Right atrium auricular region (tissue), 2 donors: Measurements from ENCODE around the gene CDKAL1. TPM values are rescaled to one million over a fixed set of nuclear protein-coding genes. Genes with fewer than 3 reads are reported as not detected.

Experiments
- DNase-seq: peaks from one replicate; pipeline ENCODE4 v3.0.0-alpha.2; 2019; ENCODE audit warnings: low spot score
- H3K27ac ChIP-seq, 2 donors: fragments of 200-600 bp; sonication (generic); 1 replicate in 1 of 2; 2 replicates in 1 of 2; pipeline ENCODE4 v1.5.1; 2016 to 2019
- H3K27me3 ChIP-seq, 2 donors: fragments of 200-600 bp; sonication (generic); one replicate each; pipeline versions ENCODE4 v1.5.1 to v1.6.0; 2017 to 2019
- H3K36me3 ChIP-seq: fragments of 200-600 bp; sonication (generic); one replicate; pipeline ENCODE4 v1.5.1; 2016
- H3K4me1 ChIP-seq, 2 donors: fragments of 200-600 bp; sonication (generic); one replicate each; pipeline versions ENCODE4 v1.5.1 to v1.6.0; 2017 to 2019
- H3K4me3 ChIP-seq, 2 donors: fragments of 200-600 bp; sonication (generic); 1 replicate in 1 of 2; 2 replicates in 1 of 2; pipeline ENCODE4 v1.5.1; 2017 to 2019; ENCODE audit warnings: mild to moderate bottlenecking in 1 of 2, moderate library complexity in 1 of 2
- H3K9me3 ChIP-seq, 2 donors: fragments of 200-600 bp; sonication (generic); one replicate each; pipeline ENCODE4 v1.5.1; 2019
- total RNA-seq, 2 donors: library from RNA; depleted of rRNA; stranded (reverse); fragments of >200 nt; gene quantifications; one replicate each; pipeline ENCODE4 v1.1.0, GENCODE V29; 2016
- TF ChIP-seq, protein P1 (sequence below), 2 donors: fragments of 200-600 bp; sonication (generic); IDR thresholded peaks; one replicate each; pipeline ENCODE4 v1.5.1; 2019; ENCODE audit warnings: antibody characterized with exemption in 2 of 2

CDKAL1 gene
- total RNA-seq, 2 donors from 2014 or later: 8.8 to 10.5 TPM

DNA sequence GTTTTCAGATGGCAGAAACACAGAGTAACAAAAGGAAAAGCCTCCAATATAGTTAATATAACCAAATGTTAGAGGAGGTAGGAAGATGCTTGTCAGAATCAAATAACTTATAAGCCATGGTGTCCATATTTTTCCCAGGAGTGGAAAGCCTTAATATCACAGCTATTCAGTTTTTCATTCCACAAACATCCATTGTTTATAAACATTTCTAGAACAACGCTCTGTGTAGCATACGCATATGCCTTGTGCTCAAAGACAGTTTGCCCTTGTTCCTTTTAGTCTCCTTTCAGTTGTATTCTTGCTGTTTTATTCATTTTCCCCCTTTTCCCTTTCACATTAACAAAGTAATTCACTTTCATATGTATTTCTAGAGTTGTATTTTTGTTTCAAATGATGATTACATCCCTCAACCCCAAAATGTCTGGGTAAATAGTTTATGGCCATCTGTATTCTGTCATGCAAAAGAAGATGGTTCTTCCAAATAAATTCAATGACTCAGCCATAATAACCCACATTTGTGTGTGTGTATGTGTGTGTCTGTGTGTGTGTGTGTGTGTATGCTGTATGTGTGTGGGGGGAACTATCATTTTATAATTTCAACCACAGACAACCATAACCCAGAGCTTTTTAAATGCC is 603.6 kb downstream of the CDKAL1 start:
- Histone ChIP-seq H3K27ac (no peak overlapping the region), H3K9me3 (no peaks in the 10 kb centered on the region), H3K4me1 (peaks cover 0 to 16% of the 10 kb centered on the region in 2 donors), H3K36me3 (no peaks in the 10 kb centered on the region), H3K27me3 (no peaks in the 10 kb centered on the region), H3K4me3 (no peak overlapping the region)
- DNase-seq: no peak
- TF ChIP-seq, protein P1, sequence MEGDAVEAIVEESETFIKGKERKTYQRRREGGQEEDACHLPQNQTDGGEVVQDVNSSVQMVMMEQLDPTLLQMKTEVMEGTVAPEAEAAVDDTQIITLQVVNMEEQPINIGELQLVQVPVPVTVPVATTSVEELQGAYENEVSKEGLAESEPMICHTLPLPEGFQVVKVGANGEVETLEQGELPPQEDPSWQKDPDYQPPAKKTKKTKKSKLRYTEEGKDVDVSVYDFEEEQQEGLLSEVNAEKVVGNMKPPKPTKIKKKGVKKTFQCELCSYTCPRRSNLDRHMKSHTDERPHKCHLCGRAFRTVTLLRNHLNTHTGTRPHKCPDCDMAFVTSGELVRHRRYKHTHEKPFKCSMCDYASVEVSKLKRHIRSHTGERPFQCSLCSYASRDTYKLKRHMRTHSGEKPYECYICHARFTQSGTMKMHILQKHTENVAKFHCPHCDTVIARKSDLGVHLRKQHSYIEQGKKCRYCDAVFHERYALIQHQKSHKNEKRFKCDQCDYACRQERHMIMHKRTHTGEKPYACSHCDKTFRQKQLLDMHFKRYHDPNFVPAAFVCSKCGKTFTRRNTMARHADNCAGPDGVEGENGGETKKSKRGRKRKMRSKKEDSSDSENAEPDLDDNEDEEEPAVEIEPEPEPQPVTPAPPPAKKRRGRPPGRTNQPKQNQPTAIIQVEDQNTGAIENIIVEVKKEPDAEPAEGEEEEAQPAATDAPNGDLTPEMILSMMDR (IDR thresholded peaks at IDR 0.05): no peak

DNA sequence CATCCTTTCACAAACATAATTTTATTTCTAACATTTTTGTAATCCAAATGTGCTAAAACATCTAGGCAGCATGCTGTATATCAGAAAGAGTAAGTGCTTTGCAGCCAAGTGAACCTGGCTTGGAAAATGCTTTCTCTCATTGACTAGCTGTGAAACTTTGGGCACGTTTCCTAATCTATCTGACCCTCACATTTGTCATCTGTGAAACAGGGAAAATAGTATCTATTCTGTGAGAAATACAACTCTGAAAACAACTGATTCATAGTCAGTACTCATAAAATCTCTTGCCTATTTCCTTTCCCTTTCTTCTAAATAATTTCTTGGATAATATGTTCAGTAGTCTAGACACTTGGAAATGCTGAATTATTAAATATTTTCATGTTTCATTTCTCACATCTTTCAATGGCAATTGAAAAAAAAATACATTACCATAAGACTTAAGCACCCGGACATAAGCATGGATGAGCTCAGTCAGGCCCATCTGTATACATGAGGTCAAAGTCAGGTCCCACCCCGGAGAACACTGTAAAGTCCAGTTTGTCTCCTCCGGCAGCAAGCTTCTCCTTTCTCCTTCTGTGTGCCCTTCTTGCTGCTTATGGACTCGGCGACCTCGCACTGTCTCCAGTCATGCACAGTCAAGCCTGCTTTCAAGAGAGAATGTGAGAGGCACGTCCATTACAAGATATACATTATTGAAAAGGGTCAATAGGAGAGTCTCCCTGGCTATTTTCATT is 604.2 kb downstream of the CDKAL1 start:
- no peaks in the 10 kb centered on the region for H3K36me3 ChIP-seq

DNA sequence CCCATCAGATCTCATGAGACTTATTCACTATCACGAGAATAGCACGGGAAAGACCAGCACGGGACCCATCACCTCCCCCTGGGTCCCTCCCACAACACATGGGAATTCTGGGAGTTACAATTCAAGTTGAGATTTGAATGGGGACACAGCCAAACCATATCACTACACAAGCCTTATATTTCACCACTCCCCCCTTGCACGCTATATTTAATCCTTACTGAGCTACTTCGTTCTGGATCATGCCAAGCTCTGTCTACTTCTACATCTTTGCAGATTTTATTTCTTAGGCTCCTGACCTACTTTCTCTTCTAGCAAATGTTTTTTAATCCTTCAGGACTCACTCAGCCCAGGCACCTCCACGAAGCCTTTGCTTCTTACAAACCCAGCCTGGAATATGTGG is 606.7 kb downstream of the CDKAL1 start:
- DNase-seq: no peak
- TF ChIP-seq, protein P1 (IDR thresholded peaks at IDR 0.05): no peak
- no peaks in the 10 kb centered on the region for H3K36me3 ChIP-seq
- no peak overlapping the region for H3K4me3 ChIP-seq
- H3K4me1 ChIP-seq: no peaks in the 10 kb centered on the region
- no peaks in the 10 kb centered on the region for H3K9me3 ChIP-seq
- H3K27ac ChIP-seq: no peak overlapping the region
- no peaks in the 10 kb centered on the region for H3K27me3 ChIP-seq

More for the DNA sequence above, 604.2 kb downstream of the CDKAL1 start:
- Histone ChIP-seq H3K4me1 (peaks cover 0 to 9% of the 10 kb centered on the region in 2 donors), H3K27ac (no peak overlapping the region), H3K4me3 (no peak overlapping the region), H3K27me3 (no peaks in the 10 kb centered on the region), H3K9me3 (no peaks in the 10 kb centered on the region)
- TF ChIP-seq, protein P1 (IDR thresholded peaks at IDR 0.05): no peak
- DNase-seq: no peak

DNA sequence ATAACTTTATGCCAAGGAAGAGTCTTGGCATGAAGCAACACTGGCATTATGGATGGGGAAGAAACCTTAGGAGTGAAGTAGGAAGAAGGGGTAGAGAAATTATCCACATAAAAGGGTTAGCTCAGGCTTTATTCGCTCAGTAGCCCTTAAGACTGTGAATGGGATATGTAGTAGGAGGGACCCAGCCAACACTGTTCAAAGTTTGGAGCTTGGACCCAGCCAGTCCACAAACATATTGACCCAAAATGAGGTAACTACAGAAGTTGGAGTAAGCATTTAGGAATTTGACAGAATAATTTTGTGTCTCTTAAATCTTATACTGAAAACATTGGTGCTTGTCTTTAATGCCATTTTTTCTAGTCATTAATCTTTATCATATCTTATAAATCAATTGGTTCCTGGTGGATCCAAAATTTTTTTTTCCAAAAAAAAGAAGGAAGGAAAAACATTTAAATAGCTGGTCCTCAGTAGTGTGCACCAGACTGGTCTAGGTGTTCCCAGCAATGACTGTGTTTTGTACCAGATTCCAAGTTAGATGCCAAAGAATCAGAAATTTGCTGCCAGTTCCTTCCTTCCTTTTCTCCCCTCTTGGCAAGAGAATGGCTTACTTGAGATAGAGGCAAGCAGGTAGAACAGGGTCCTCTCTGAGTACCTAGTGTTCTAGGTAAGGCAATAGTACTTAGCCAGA is 607.5 kb downstream of the CDKAL1 start:
- Histone ChIP-seq H3K9me3 (no peaks in the 10 kb centered on the region), H3K36me3 (no peaks in the 10 kb centered on the region), H3K4me1 (no peaks in the 10 kb centered on the region), H3K27ac (no peak overlapping the region), H3K27me3 (no peaks in the 10 kb centered on the region), H3K4me3 (no peak overlapping the region)
- DNase-seq: no peak
- TF ChIP-seq, protein P1 (IDR thresholded peaks at IDR 0.05): no peak

DNA sequence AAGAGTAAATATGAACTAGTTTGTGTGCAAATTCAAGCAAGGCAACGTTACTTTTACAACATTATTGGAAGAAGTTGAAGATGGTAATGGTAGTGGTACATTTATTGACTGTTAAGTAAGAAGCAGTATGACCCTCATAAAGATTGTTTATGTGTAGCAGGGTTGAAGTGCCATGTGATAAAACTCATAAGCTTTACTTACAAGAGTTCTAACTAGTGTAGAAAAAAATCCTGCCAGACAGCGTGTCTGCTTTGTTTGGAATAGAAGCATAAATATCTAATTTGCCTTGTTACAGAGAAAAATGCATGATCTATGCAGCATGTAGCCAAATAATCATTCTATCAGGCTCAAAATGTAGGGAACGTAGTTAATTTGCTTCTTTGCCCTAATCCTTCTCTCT is 608.5 kb downstream of the CDKAL1 start:
- Histone ChIP-seq H3K9me3 (no peaks in the 10 kb centered on the region), H3K36me3 (no peaks in the 10 kb centered on the region), H3K27ac (no peak overlapping the region), H3K4me3 (no peak overlapping the region), H3K4me1 (no peaks in the 10 kb centered on the region), H3K27me3 (no peaks in the 10 kb centered on the region)
- TF ChIP-seq, protein P1 (IDR thresholded peaks at IDR 0.05): no peak
- no peak for DNase-seq
